ENCODE measurements around the gene LRCOL1. TPM values are rescaled to one million over a fixed set of nuclear protein-coding genes. Genes with fewer than 3 reads are reported as not detected.

The LRCOL1 gene
- total RNA-seq (2022), result not detected in 2 replicates
- Bru-seq, nascent RNA, result not detected
- percentile 9 among the genes with signal in this experiment for BruChase-seq, experiment 1, labeled RNA remaining after a 2-hour chase
- percentile 21 among the genes with signal in this experiment for BruChase-seq, experiment 2, labeled RNA remaining after a 6-hour chase
- long read RNA-seq, result 0 reads

- no peak within 1 kb of the TSS for H3K27ac Mint-ChIP-seq (ENCODE audit: unreplicated experiment)
- Histone ChIP-seq H3K4me3 (ENCODE audit: low read depth, low read length) (no peak within 1 kb of the TSS), H3K9me3 (peaks cover 5% of the 10 kb centered on the region; the same call in 1 of the 2 replicates), H3K27me3 (replicated peaks; ENCODE audit: control insufficient read depth, insufficient read depth, low read length) (no peaks in the 10 kb centered on the region), H3K4me1 (peaks cover 11% of the 10 kb centered on the region; the same call in 1 of the 2 replicates), H3K36me3 (ENCODE audit: control insufficient read depth, insufficient read depth, low read length) (no peaks in the 10 kb centered on the region)
- no peaks in the 10 kb centered on the region for H3K9me3 Mint-ChIP-seq (ENCODE audit: unreplicated experiment)
- intact Hi-C loops (cut with micrococcal nuclease; ENCODE audit: unreplicated experiment), result no loop called here
- H3K4me3 Mint-ChIP-seq (ENCODE audit: unreplicated experiment), result no peak within 1 kb of the TSS
- H3K36me3 Mint-ChIP-seq (ENCODE audit: insufficient read depth, unreplicated experiment), result peaks cover 8% of the 10 kb centered on the region
- no peak for DNase-seq
- ChIA-PET CTCF (no interaction called here), POLR2A (no interaction called here)
- peaks cover 7% of the 10 kb centered on the region for H3K4me1 Mint-ChIP-seq (ENCODE audit: low read depth, unreplicated experiment)
- no peak for TF ChIP-seq CTCF (IDR thresholded peaks at IDR 0.05; ENCODE audit: insufficient read depth in 1 of 2, low read depth in 1 of 2, low read length in 1 of 2, severe bottlenecking in 1 of 2, unreplicated experiment in 1 of 2)
- H3K27me3 Mint-ChIP-seq (ENCODE audit: insufficient read depth, unreplicated experiment), result no peaks in the 10 kb centered on the region
- BruUV-seq (replicated peaks), result no TSS peak
Measured at GRCh38 chr12:132610051-132610759, at the start of gene LRCOL1. Gene LRCOL1, minus strand, starts transcription at chr12:132610582. Its CDS starts 4,331 bp downstream, at chr12:132606251.

GRCh38 chr12:132660052-132660451, 49.7 kb upstream of the LRCOL1 start:
- BruUV-seq (replicated peaks), result TSS peak; percentile 15
- Mint-ChIP-seq H3K36me3 (ENCODE audit: insufficient read depth, unreplicated experiment) (peaks cover 77% of the 10 kb centered on the region), H3K27ac (ENCODE audit: unreplicated experiment) (no peak overlapping the region), H3K9me3 (ENCODE audit: unreplicated experiment) (no peaks in the 10 kb centered on the region), H3K27me3 (ENCODE audit: insufficient read depth, unreplicated experiment) (no peaks in the 10 kb centered on the region), H3K4me1 (ENCODE audit: low read depth, unreplicated experiment) (no peaks in the 10 kb centered on the region), H3K4me3 (ENCODE audit: unreplicated experiment) (no peak overlapping the region)
- Histone ChIP-seq H3K9me3 (no peaks in the 10 kb centered on the region), H3K4me1 (no peaks in the 10 kb centered on the region), H3K4me3 (ENCODE audit: low read depth, low read length) (no peak overlapping the region), H3K36me3 (ENCODE audit: control insufficient read depth, insufficient read depth, low read length) (peaks cover 5% of the 10 kb centered on the region), H3K27me3 (replicated peaks; ENCODE audit: control insufficient read depth, insufficient read depth, low read length) (no peaks in the 10 kb centered on the region)
- ChIA-PET POLR2A (no interaction called here), CTCF (no interaction called here)
- no peak for TF ChIP-seq CTCF (IDR thresholded peaks at IDR 0.05; ENCODE audit: insufficient read depth in 1 of 2, low read depth in 1 of 2, low read length in 1 of 2, severe bottlenecking in 1 of 2, unreplicated experiment in 1 of 2)
- intact Hi-C loops (cut with micrococcal nuclease; ENCODE audit: unreplicated experiment), result no loop called here
- no peak for DNase-seq

GRCh38 chr12:132659146-132659545, 48.8 kb upstream of the LRCOL1 start:
- no peaks in the 10 kb centered on the region for H3K27me3 ChIP-seq (replicated peaks; ENCODE audit: control insufficient read depth, insufficient read depth, low read length)
- H3K4me1 ChIP-seq, result no peaks in the 10 kb centered on the region
- no peak for TF ChIP-seq CTCF (IDR thresholded peaks at IDR 0.05; ENCODE audit: insufficient read depth in 1 of 2, low read depth in 1 of 2, low read length in 1 of 2, severe bottlenecking in 1 of 2, unreplicated experiment in 1 of 2)
- H3K4me3 Mint-ChIP-seq (ENCODE audit: unreplicated experiment), result no peak overlapping the region
- H3K27me3 Mint-ChIP-seq (ENCODE audit: insufficient read depth, unreplicated experiment), result no peaks in the 10 kb centered on the region
- H3K27ac Mint-ChIP-seq (ENCODE audit: unreplicated experiment), result no peak overlapping the region
- no peak overlapping the region for H3K4me3 ChIP-seq (ENCODE audit: low read depth, low read length)
- intact Hi-C loops (cut with micrococcal nuclease; ENCODE audit: unreplicated experiment), result no loop called here
- H3K4me1 Mint-ChIP-seq (ENCODE audit: low read depth, unreplicated experiment), result no peaks in the 10 kb centered on the region
- BruUV-seq (replicated peaks), result no TSS peak
- H3K36me3 Mint-ChIP-seq (ENCODE audit: insufficient read depth, unreplicated experiment), result peaks cover 77% of the 10 kb centered on the region
- ChIA-PET POLR2A (no interaction called here), CTCF (interaction anchor here (0.8 kb wide), 1 partner anchor 97 kb away, joined by 3 read pairs; no protein-coding TSS in a partner anchor)
- H3K9me3 Mint-ChIP-seq (ENCODE audit: unreplicated experiment), result no peaks in the 10 kb centered on the region
- peaks cover 5% of the 10 kb centered on the region for H3K36me3 ChIP-seq (ENCODE audit: control insufficient read depth, insufficient read depth, low read length)
- no peaks in the 10 kb centered on the region for H3K9me3 ChIP-seq
- no peak for DNase-seq
